Measurements from ENCODE around the gene CFAP299. TPM values are rescaled to one million over a fixed set of nuclear protein-coding genes. Genes with fewer than 3 reads are reported as not detected.

Gene CFAP299
- total RNA-seq, 1 experiment from 2014 or later = not detected

GRCh38 chr4:80466618-80467017, 131.1 kb downstream of the CFAP299 start (continued):
- TF ChIP-seq ELF1 (IDR thresholded peaks at IDR 0.05; ENCODE audit: borderline replicate concordance, low read depth) (no peak), EGR1 (IDR thresholded peaks at IDR 0.05; ENCODE audit: low read depth) (no peak), ZFX (IDR thresholded peaks at IDR 0.05) (no peak), CTCF (IDR thresholded peaks at IDR 0.05 in 2 of 3, conservative IDR thresholded peaks at IDR 0.05 in 1 of 3; ENCODE audit: borderline replicate concordance in 1 of 3, insufficient read depth in 1 of 3, low read depth in 2 of 3, low read length in 2 of 3) (no peak), YY1 (IDR thresholded peaks at IDR 0.05; ENCODE audit: extremely low read depth, insufficient replicate concordance, low read depth, low read length) (no peak)

GRCh38 chr4:80471756-80472155, 136.2 kb downstream of the CFAP299 start:
- DNase-seq (ENCODE audit: low read depth, low spot score) (no peak), ATAC-seq (no peak)
- H3K79me2 ChIP-seq (ENCODE audit: insufficient read depth, low read length) = no peaks in the 10 kb centered on the region
- no peak overlapping the region for H3K27ac ChIP-seq (ENCODE audit: low read depth, low read length)
- intact Hi-C loops (cut with micrococcal nuclease) = no loop called here
- no peaks in the 10 kb centered on the region for H3K9me3 ChIP-seq (ENCODE audit: control insufficient read depth in 1 of 2, insufficient read depth in 1 of 2, low read depth in 1 of 2, low read length in 2 of 2)
- BruUV-seq (replicated peaks) = no TSS peak
- H3K4me3 ChIP-seq (replicated peaks in 1 of 2; ENCODE audit: low read depth in 1 of 2, low read length in 2 of 2) = no peak overlapping the region
- no peak overlapping the region for H2AFZ ChIP-seq (ENCODE audit: low read depth, low read length, poor library complexity, severe bottlenecking)
- no peaks in the 10 kb centered on the region for H3K36me3 ChIP-seq (ENCODE audit: control insufficient read depth in 1 of 2, insufficient read depth in 2 of 2, low read length in 2 of 2)
- H3K4me1 ChIP-seq (ENCODE audit: control insufficient read depth in 1 of 2, insufficient read depth in 2 of 2, low read length in 2 of 2) = no peaks in the 10 kb centered on the region
- H3K27me3 ChIP-seq (ENCODE audit: insufficient read depth, low read length) = peaks cover 15% of the 10 kb centered on the region
- TF ChIP-seq SRF (IDR thresholded peaks at IDR 0.05; ENCODE audit: low read depth) (no peak), CTCF (IDR thresholded peaks at IDR 0.05 in 2 of 3, conservative IDR thresholded peaks at IDR 0.05 in 1 of 3; ENCODE audit: borderline replicate concordance in 1 of 3, insufficient read depth in 1 of 3, low read depth in 2 of 3, low read length in 2 of 3) (no peak), ZBTB33 (IDR thresholded peaks at IDR 0.05; ENCODE audit: extremely low read depth, insufficient replicate concordance, low read length) (no peak), CBX3 (IDR thresholded peaks at IDR 0.05; ENCODE audit: low read depth) (no peak), ATF3 (IDR thresholded peaks at IDR 0.05) (no peak), REST (IDR thresholded peaks at IDR 0.05; ENCODE audit: low read depth) (no peak)
- CTCF ChIA-PET = no interaction called here
- H3K9me2 ChIP-seq (ENCODE audit: insufficient read depth) = no peaks in the 10 kb centered on the region
- POLR2A ChIA-PET = no interaction called here
- no peak overlapping the region for H3K4me2 ChIP-seq (ENCODE audit: low read length)
- H4K20me1 ChIP-seq (ENCODE audit: insufficient read depth) = no peaks in the 10 kb centered on the region
- RAD21 ChIA-PET (ENCODE audit: low non-redundant PET in 1 of 2, low total read pairs in 2 of 2, uncharacterized antibody in 2 of 2, unreplicated experiment in 2 of 2) = no interaction called here
- H3K9ac ChIP-seq (ENCODE audit: low read length) = no peak overlapping the region

Measured in HCT116 (cell line).